ENCODE results near the gene MIOS.

DNA sequence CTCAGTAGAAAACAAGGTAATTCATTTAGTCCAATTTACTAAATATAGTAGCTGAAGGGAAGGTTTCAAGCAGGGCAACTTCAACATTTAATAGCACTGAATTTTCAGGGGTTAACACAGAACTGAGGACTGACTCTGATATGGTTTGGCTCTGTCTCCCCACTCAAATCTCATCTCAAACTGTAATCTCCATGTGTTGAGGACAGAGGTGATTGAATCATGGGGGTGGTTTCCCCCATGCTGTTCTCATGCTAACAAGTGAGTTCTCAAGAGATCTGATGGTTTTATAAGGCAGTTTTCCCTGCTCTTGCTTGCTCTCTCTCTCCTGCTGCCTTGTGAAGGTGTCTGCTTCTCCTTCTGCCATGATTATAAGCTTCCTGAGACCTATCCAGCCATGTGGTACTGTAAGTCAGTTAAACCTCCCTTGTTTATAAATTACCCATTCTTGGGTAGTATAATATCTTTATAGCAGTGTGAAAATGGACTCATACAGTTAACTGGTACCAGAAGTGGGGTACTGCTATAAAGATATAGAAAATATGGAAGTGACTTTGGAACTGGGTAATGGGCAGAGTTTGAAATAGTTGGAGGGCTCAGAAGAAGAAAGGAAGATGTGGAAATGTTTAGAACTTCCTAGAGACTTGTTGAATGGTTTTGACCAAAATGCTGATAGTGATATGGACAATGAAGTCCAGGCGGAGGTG lies 64.1 kb downstream of the MIOS start:
- TF ChIP-seq, protein P1, sequence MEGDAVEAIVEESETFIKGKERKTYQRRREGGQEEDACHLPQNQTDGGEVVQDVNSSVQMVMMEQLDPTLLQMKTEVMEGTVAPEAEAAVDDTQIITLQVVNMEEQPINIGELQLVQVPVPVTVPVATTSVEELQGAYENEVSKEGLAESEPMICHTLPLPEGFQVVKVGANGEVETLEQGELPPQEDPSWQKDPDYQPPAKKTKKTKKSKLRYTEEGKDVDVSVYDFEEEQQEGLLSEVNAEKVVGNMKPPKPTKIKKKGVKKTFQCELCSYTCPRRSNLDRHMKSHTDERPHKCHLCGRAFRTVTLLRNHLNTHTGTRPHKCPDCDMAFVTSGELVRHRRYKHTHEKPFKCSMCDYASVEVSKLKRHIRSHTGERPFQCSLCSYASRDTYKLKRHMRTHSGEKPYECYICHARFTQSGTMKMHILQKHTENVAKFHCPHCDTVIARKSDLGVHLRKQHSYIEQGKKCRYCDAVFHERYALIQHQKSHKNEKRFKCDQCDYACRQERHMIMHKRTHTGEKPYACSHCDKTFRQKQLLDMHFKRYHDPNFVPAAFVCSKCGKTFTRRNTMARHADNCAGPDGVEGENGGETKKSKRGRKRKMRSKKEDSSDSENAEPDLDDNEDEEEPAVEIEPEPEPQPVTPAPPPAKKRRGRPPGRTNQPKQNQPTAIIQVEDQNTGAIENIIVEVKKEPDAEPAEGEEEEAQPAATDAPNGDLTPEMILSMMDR (IDR thresholded peaks at IDR 0.05) = no peak
- no peak for TF ChIP-seq POLR2A (IDR thresholded peaks at IDR 0.05)
